SK-N-SH treated with all-trans-retinoic acid at 6 μM for 48 hours (cell line): Measurements from ENCODE around the gene NFIA.

Experiments
- ATAC-seq: fragments of 200-7000 bp; cut with Tn5 transposase; 3 replicates; pipeline ENCODE4 v1.9.1; 2020; ENCODE audit warnings: mild to moderate bottlenecking, moderate library complexity
- ARNTL ChIP-seq: fragments of 450-650 bp; formaldehyde crosslinking; IDR thresholded peaks from 2 replicates; pipeline ENCODE4 v1.5.0; 2020; ENCODE audit warnings: low read depth, mild to moderate bottlenecking, moderate library complexity, borderline replicate concordance
- BACH2 ChIP-seq: fragments of 250-450 bp; sonication (Bioruptor Pico); IDR thresholded peaks from 2 replicates; pipeline ENCODE4 v1.9.0; 2021; ENCODE audit warnings: mild to moderate bottlenecking, borderline replicate concordance
- CSDC2 ChIP-seq: fragments of 250-450 bp; sonication (Bioruptor Pico); IDR thresholded peaks from 2 replicates; pipeline ENCODE4 v1.5.0; 2020; ENCODE audit warnings: mild to moderate bottlenecking, moderate library complexity
- GLIS3 ChIP-seq: fragments of 250-450 bp; sonication (Bioruptor Pico); IDR thresholded peaks from 2 replicates; pipeline ENCODE4 v1.5.0; 2020; ENCODE audit warnings: mild to moderate bottlenecking, moderate library complexity
- ISL1 ChIP-seq: fragments of 250-450 bp; sonication (Bioruptor Pico); IDR thresholded peaks from 2 replicates; pipeline ENCODE4 v2.1.2; 2022; ENCODE audit warnings: mild to moderate bottlenecking, moderate library complexity
- OSR1 ChIP-seq: fragments of 250-450 bp; sonication (Bioruptor Pico); IDR thresholded peaks from 2 replicates; pipeline ENCODE4 v1.8.0; 2022; ENCODE audit warnings: moderate library complexity, mild to moderate bottlenecking, inconsistent platforms
- PPARA ChIP-seq: fragments of 250-450 bp; sonication (Bioruptor Pico); IDR thresholded peaks from 2 replicates; pipeline ENCODE4 v1.5.0; 2020; ENCODE audit warnings: mild to moderate bottlenecking, borderline replicate concordance
- RARB ChIP-seq: fragments of 250-450 bp; sonication (Bioruptor Pico); IDR thresholded peaks from 2 replicates; pipeline ENCODE4 v1.8.0; 2021; ENCODE audit warnings: mild to moderate bottlenecking, moderate library complexity
- SNAI2 ChIP-seq: fragments of 250-450 bp; sonication (Bioruptor Pico); IDR thresholded peaks from 2 replicates; pipeline ENCODE4 v1.5.0; 2020; ENCODE audit warnings: mild to moderate bottlenecking, moderate library complexity
- TOX ChIP-seq: fragments of 250-450 bp; sonication (Bioruptor Pico); IDR thresholded peaks from 2 replicates; pipeline ENCODE4 v1.8.0; 2021; ENCODE audit warnings: mild to moderate bottlenecking, moderate library complexity, borderline replicate concordance
- ZC3H10 ChIP-seq: fragments of 250-450 bp; sonication (Bioruptor Pico); IDR thresholded peaks from 2 replicates; pipeline ENCODE4 v1.5.1; 2021; ENCODE audit warnings: mild to moderate bottlenecking, moderate library complexity
- ZFP3 ChIP-seq: fragments of 250-450 bp; sonication (Bioruptor Pico); IDR thresholded peaks from 2 replicates; pipeline ENCODE4 v1.5.0; 2020; ENCODE audit warnings: mild to moderate bottlenecking, moderate library complexity
- ZNF565 ChIP-seq: fragments of 450-650 bp; formaldehyde crosslinking; conservative IDR thresholded peaks from 2 replicates; pipeline ENCODE4 v1.5.0; 2020; ENCODE audit warnings: low read depth, mild to moderate bottlenecking, moderate library complexity
- ZNF70 ChIP-seq: fragments of 450-650 bp; formaldehyde crosslinking; IDR thresholded peaks from 2 replicates; pipeline ENCODE4 v1.5.0; 2020; ENCODE audit warnings: mild to moderate bottlenecking, moderate library complexity
- ZNF8 ChIP-seq: fragments of 450-650 bp; formaldehyde crosslinking; IDR thresholded peaks from 2 replicates; pipeline ENCODE4 v1.5.0; 2020; ENCODE audit warnings: mild to moderate bottlenecking, moderate library complexity
- TF ChIP-seq, protein P1 (sequence below): fragments of 250-450 bp; sonication (Bioruptor Pico); IDR thresholded peaks from 2 replicates; pipeline ENCODE4 v1.8.0; 2020; ENCODE audit warnings: mild to moderate bottlenecking, moderate library complexity, borderline replicate concordance
- TF ChIP-seq, protein P2 (sequence below): fragments of 250-450 bp; sonication (Bioruptor Pico); IDR thresholded peaks from 2 replicates; pipeline ENCODE4 v1.5.1; 2020; ENCODE audit warnings: low read depth, mild to moderate bottlenecking, moderate library complexity
- TF ChIP-seq, protein P3 (sequence below): fragments of 250-450 bp; sonication (Bioruptor Pico); IDR thresholded peaks from 2 replicates; pipeline ENCODE4 v1.8.0; 2021; ENCODE audit warnings: low read depth, mild to moderate bottlenecking, moderate library complexity, borderline replicate concordance

NFIA gene

DNA sequence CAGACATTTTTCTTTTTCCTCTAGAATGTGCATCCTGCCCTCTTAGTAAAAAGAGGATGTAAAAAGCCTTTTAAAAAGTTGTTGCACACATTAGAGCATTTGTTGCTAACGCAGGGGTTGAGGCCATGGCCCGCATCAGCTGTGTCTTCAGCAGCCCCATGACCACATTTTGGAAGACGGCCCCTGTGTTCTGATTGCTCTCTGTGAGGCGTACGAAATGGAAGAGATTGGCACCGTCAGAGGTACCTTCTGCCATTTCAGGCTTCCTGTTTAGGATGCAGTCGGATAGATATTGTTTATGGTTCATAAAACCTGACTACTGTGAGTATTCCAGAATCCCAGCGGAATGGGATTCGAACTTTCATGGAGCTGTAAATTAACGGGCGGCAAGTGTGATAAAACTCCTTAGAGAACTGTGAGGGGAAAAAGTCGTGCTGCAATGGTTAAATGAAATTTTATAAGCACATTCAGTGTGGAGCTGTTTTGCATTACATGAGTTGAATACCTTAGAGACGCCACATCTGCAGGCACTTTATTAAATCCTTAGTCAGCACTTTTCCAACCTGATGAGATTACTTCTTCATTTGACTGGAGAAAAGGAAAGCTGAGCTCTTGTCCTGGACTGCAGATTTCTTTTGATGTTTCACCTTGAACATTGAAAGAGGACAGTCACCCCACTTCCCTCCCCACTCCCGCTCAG is 368.7 kb downstream of the NFIA start:
- ATAC-seq = no peak
- TF ChIP-seq, protein P1, sequence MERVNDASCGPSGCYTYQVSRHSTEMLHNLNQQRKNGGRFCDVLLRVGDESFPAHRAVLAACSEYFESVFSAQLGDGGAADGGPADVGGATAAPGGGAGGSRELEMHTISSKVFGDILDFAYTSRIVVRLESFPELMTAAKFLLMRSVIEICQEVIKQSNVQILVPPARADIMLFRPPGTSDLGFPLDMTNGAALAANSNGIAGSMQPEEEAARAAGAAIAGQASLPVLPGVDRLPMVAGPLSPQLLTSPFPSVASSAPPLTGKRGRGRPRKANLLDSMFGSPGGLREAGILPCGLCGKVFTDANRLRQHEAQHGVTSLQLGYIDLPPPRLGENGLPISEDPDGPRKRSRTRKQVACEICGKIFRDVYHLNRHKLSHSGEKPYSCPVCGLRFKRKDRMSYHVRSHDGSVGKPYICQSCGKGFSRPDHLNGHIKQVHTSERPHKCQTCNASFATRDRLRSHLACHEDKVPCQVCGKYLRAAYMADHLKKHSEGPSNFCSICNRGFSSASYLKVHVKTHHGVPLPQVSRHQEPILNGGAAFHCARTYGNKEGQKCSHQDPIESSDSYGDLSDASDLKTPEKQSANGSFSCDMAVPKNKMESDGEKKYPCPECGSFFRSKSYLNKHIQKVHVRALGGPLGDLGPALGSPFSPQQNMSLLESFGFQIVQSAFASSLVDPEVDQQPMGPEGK = no peak
- TF ChIP-seq ZC3H10 (CRISPR knock-in tag) (no peak), ISL1 (CRISPR knock-in tag) (no peak), OSR1 (CRISPR knock-in tag) (no peak), PPARA (CRISPR knock-in tag) (no peak), ZNF565 (no peak), CSDC2 (CRISPR knock-in tag) (no peak), RARB (no peak), ZNF8 (CRISPR knock-in tag) (no peak), GLIS3 (CRISPR knock-in tag) (no peak), ZNF70 (no peak)
- TF ChIP-seq, protein P2, sequence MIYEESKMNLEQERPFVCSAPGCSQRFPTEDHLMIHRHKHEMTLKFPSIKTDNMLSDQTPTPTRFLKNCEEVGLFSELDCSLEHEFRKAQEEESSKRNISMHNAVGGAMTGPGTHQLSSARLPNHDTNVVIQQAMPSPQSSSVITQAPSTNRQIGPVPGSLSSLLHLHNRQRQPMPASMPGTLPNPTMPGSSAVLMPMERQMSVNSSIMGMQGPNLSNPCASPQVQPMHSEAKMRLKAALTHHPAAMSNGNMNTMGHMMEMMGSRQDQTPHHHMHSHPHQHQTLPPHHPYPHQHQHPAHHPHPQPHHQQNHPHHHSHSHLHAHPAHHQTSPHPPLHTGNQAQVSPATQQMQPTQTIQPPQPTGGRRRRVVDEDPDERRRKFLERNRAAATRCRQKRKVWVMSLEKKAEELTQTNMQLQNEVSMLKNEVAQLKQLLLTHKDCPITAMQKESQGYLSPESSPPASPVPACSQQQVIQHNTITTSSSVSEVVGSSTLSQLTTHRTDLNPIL = no peak

DNA sequence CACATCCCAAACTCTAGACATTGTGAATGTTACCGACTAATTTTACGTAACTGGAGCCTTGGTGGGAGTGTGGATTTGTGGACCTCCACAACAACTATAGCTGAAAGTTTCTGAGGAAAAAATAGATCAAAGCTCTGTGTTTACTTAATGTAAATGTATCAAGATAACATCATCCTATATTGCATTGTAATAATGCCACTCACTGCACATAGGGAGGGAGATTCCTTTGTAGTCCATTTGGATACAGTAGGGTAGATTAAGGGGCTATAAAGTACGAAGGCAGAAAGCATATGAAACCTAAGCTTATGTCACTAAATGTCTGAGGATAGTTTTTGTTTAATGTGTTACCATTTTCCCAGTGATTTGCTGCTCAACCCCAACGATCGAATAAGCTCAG is 369.2 kb downstream of the NFIA start:
- no peak for TF ChIP-seq ZFP3 (CRISPR knock-in tag)
- no peak for TF ChIP-seq RARB
- TF ChIP-seq, protein P1 = no peak
- no peak for TF ChIP-seq BACH2
- TF ChIP-seq PPARA (CRISPR knock-in tag) = no peak
- TF ChIP-seq ZNF8 (CRISPR knock-in tag) = no peak
- no peak for TF ChIP-seq GLIS3 (CRISPR knock-in tag)
- TF ChIP-seq, protein P2 = no peak
- no peak for TF ChIP-seq SNAI2 (CRISPR knock-in tag)
- TF ChIP-seq, protein P3, sequence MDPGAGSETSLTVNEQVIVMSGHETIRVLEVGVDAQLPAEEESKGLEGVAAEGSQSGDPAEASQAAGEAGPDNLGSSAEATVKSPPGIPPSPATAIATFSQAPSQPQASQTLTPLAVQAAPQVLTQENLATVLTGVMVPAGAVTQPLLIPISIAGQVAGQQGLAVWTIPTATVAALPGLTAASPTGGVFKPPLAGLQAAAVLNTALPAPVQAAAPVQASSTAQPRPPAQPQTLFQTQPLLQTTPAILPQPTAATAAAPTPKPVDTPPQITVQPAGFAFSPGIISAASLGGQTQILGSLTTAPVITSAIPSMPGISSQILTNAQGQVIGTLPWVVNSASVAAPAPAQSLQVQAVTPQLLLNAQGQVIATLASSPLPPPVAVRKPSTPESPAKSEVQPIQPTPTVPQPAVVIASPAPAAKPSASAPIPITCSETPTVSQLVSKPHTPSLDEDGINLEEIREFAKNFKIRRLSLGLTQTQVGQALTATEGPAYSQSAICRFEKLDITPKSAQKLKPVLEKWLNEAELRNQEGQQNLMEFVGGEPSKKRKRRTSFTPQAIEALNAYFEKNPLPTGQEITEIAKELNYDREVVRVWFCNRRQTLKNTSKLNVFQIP (CRISPR knock-in tag) = no peak
- TF ChIP-seq CSDC2 (CRISPR knock-in tag) = no peak
- TF ChIP-seq ZNF70 = no peak
- no peak for TF ChIP-seq OSR1 (CRISPR knock-in tag)
- no peak for TF ChIP-seq ARNTL (CRISPR knock-in tag)
- no peak for TF ChIP-seq TOX (CRISPR knock-in tag)
- no peak for ATAC-seq

DNA sequence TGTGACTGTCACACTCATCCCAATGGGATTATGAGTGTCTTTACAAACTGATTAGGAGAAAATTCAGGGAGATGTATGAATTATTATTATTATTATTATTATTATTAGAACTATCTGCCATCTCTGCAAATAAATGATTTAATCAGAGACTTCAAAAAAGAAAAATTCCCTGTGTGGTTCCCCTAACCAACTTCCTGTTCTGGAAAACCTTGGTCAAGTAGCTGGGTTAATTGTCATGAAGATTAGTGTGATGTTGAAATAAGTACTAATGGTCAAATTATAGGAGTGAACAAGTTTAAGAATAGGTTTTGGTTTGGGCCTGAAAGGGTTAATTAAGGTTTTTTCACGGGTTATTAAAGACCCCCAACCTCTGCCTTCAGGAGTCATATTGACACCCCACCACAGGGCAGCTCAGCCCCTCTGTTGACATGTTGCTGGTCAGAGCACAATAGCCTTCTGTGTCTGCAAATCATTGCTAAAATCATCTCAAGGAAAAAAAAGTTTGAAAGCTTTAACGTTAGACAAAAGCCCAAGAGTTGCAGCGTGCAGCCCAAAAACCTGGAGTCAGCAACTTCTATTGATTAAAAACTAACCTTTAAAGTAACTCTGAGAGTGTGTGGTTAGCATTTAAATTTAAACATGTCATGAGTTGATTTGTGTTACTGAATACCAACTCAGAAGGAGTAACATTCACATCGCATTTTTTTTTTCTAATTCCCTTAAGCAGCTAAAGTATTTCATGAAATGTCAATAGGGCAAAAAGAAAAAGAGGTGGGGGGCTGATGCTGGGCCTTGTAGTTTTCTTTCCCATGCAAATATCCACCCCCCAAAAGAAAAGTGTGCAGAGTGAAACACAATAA is 370.0 kb downstream of the NFIA start:
- TF ChIP-seq RARB (no peak), ZFP3 (CRISPR knock-in tag) (no peak), ARNTL (CRISPR knock-in tag) (no peak)
- TF ChIP-seq, protein P2 = no peak
- ATAC-seq = peak; percentile 17
